Mesenchymal stem cell (in vitro differentiated cells and primary cell): ENCODE data around the gene CSK.
A peak's percentile ranks its signal among the peaks of the same experiment; 100 is the strongest.

Source experiments
- DNase-seq: peaks from one replicate; pipeline ENCODE4 v3.0.0-alpha.2; 2013
- H2AFZ ChIP-seq: one replicate; pipeline ENCODE4 v1.6.1; 2013; ENCODE audit warnings: low read depth, mild to moderate bottlenecking, control low read depth, inconsistent platforms, low read length, moderate library complexity
- H2AK5ac ChIP-seq: 2 replicates; pipeline ENCODE4 v1.6.1; 2013; ENCODE audit warnings: low read length, moderate library complexity, mild to moderate bottlenecking, inconsistent platforms; ENCODE audit not compliant: severe bottlenecking
- H2BK120ac ChIP-seq: one replicate; pipeline ENCODE4 v1.6.1; 2013; ENCODE audit warnings: low read depth, mild to moderate bottlenecking, inconsistent platforms, low read length, moderate library complexity
- H2BK12ac ChIP-seq, 2 experiments: one replicate each; pipeline ENCODE4 v1.6.1; 2013; ENCODE audit warnings: inconsistent platforms in 2 of 2, low read length in 2 of 2, mild to moderate bottlenecking in 2 of 2, moderate library complexity in 2 of 2, control low read depth in 1 of 2
- H2BK15ac ChIP-seq: one replicate; pipeline ENCODE4 v1.6.1; 2013; ENCODE audit warnings: mild to moderate bottlenecking, low read depth, inconsistent platforms; ENCODE audit not compliant: poor library complexity, severe bottlenecking
- H2BK5ac ChIP-seq: 2 replicates; pipeline ENCODE4 v1.6.1; 2013; ENCODE audit warnings: low read depth, mild to moderate bottlenecking, low read length, control low read depth, inconsistent platforms; ENCODE audit not compliant: poor library complexity, severe bottlenecking
- H3K14ac ChIP-seq, 2 experiments: one replicate each; pipeline ENCODE4 v1.6.1; 2013; ENCODE audit warnings: inconsistent platforms in 2 of 2, low read length in 2 of 2, control low read depth in 1 of 2, mild to moderate bottlenecking in 1 of 2, moderate library complexity in 1 of 2
- H3K18ac ChIP-seq, 2 experiments: one replicate each; pipeline ENCODE4 v1.6.1; 2013; ENCODE audit warnings: inconsistent platforms in 2 of 2, low read length in 2 of 2, control low read depth in 1 of 2, low read depth in 1 of 2, mild to moderate bottlenecking in 1 of 2
- H3K23ac ChIP-seq, 2 experiments: one replicate each; pipeline ENCODE4 v1.6.1; 2013; ENCODE audit warnings: inconsistent platforms in 2 of 2, low read length in 2 of 2, mild to moderate bottlenecking in 2 of 2, moderate library complexity in 2 of 2, control low read depth in 1 of 2
- H3K27ac ChIP-seq: 2 replicates; pipeline ENCODE4 v1.5.1; 2013; ENCODE audit warnings: mild to moderate bottlenecking, moderate library complexity, low read length, control low read depth, inconsistent platforms; ENCODE audit not compliant: poor library complexity, severe bottlenecking
- H3K27me3 ChIP-seq, 2 experiments: 2 replicates each; pipeline versions ENCODE4 v1.6.1 to v1.7.0; 2013; ENCODE audit warnings: low read length in 2 of 2, mild to moderate bottlenecking in 2 of 2, moderate library complexity in 2 of 2, control low read depth in 1 of 2, inconsistent platforms in 1 of 2; ENCODE audit not compliant: control insufficient read depth in 1 of 2, insufficient read depth in 1 of 2
- H3K36me3 ChIP-seq, 2 experiments: 2 replicates each; pipeline versions ENCODE4 v1.6.1 to v1.7.0; 2013; ENCODE audit warnings: low read length in 2 of 2, control low read depth in 1 of 2, inconsistent platforms in 1 of 2, low read depth in 1 of 2, mild to moderate bottlenecking in 1 of 2; ENCODE audit not compliant: insufficient read depth in 2 of 2, control insufficient read depth in 1 of 2
- H3K4ac ChIP-seq, 2 experiments: one replicate each; pipeline ENCODE4 v1.6.1; 2013; ENCODE audit warnings: inconsistent platforms in 2 of 2, low read length in 2 of 2, mild to moderate bottlenecking in 2 of 2, moderate library complexity in 2 of 2, control low read depth in 1 of 2, low read depth in 1 of 2
- H3K4me1 ChIP-seq: 2 replicates; pipeline ENCODE4 v1.6.1; 2013; ENCODE audit warnings: low read depth, low read length, control low read depth; ENCODE audit not compliant: control insufficient read depth, insufficient read depth
- H3K4me2 ChIP-seq: 2 replicates; pipeline ENCODE4 v1.6.1; 2013; ENCODE audit warnings: low read length, mild to moderate bottlenecking, inconsistent platforms; ENCODE audit not compliant: poor library complexity, severe bottlenecking
- H3K4me3 ChIP-seq, 2 experiments: 2 replicates each; pipeline versions ENCODE4 v1.5.1 to v1.7.0; 2013; ENCODE audit warnings: low read length in 2 of 2, mild to moderate bottlenecking in 2 of 2, control low read depth in 1 of 2, low read depth in 1 of 2; ENCODE audit not compliant: insufficient read depth in 1 of 2
- H3K79me1 ChIP-seq: replicated peaks from 2 replicates; pipeline ENCODE4 v1.6.1; 2013; ENCODE audit warnings: mild to moderate bottlenecking, control low read depth, low read length, inconsistent platforms; ENCODE audit not compliant: poor library complexity, severe bottlenecking
- H3K9ac ChIP-seq: 2 replicates; pipeline ENCODE4 v1.7.0; 2013; ENCODE audit warnings: mild to moderate bottlenecking, low read length, moderate library complexity
- H3K9me3 ChIP-seq: 2 replicates; pipeline ENCODE4 v1.7.0; 2013; ENCODE audit warnings: mild to moderate bottlenecking, low read length; ENCODE audit not compliant: control insufficient read depth
- H4K8ac ChIP-seq: one replicate; pipeline ENCODE4 v1.6.1; 2013; ENCODE audit warnings: inconsistent platforms, mild to moderate bottlenecking, low read length, moderate library complexity
- H4K91ac ChIP-seq: one replicate; pipeline ENCODE4 v1.6.1; 2013; ENCODE audit warnings: mild to moderate bottlenecking, low read length, inconsistent platforms
- WGBS: methylation state at CpG from one replicate; pipeline ENCODE4 v1.1.7; 2013; ENCODE audit warnings: mixed read lengths; 5-methylcytosine and 5-hydroxymethylcytosine counted together

Gene CSK

GRCh38 chr15:74820056-74820455 is 38.2 kb downstream of the CSK start:
- Histone ChIP-seq H3K4me3 (no peak overlapping the region), H2BK12ac (no peak overlapping the region), H3K14ac (no peak overlapping the region), H3K4me1 (peaks cover 19% of the 10 kb centered on the region), H3K27ac (no peak overlapping the region), H3K79me1 (no peaks in the 10 kb centered on the region), H3K4me2 (no peak overlapping the region), H3K23ac (no peak overlapping the region), H3K4ac (no peak overlapping the region), H2AK5ac (no peak overlapping the region), H2BK120ac (no peak overlapping the region), H3K18ac (no peak overlapping the region), H4K8ac (no peak overlapping the region), H3K36me3 (no peaks in the 10 kb centered on the region), H2AFZ (no peak overlapping the region), H4K91ac (no peak overlapping the region), H3K9ac (no peak overlapping the region), H3K9me3 (no peaks in the 10 kb centered on the region), H2BK5ac (no peak overlapping the region), H3K27me3 (peaks cover 23 to 46% of the 10 kb centered on the region in 2 experiments), H2BK15ac (no peak overlapping the region)
- DNase-seq: no peak
- 91% methylated on average over 5 of the region's 5 CpGs for WGBS

DNA sequence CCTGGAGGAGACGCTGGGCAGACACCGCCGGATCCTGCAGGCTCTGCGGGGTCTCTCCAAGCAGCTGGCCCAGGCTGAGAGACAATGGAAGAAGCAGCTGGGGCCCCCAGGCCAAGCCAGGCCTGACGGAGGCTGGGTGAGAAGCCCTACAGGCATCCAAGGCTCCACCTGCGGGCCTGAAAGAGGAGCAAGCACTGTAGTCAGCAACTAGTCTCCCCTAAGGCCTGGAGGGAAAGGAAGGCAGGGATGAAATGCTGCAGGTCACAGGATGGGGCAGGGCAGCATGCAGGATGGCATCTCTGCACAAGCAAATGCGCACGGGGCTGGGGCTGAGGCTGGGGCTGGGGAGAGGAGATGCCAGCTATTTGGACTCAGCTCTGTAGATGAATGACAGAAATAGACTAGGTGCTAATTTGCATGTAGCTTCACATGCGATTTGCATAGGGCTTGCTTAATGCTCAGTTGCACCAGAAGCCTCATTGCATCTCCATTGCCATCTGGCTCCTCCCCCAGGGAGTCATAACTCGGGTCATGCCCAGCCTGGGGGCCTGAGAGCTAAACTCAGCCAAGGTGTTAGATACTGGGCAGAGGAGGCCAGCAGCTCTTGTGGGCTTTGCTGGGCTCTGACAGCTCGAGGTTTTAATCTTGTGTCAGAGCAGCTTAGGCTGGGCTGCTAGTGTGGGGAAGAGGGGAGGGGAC is 39.4 kb downstream of the CSK start:
- Histone ChIP-seq H3K27ac (no peak overlapping the region), H3K14ac (no peak overlapping the region), H4K91ac (no peak overlapping the region), H3K36me3 (no peaks in the 10 kb centered on the region), H3K18ac (no peak overlapping the region), H3K27me3 (peaks cover 34 to 55% of the 10 kb centered on the region in 2 experiments), H2BK5ac (no peak overlapping the region), H3K9me3 (no peaks in the 10 kb centered on the region), H3K4ac (no peak overlapping the region), H3K9ac (no peak overlapping the region), H3K23ac (no peak overlapping the region), H2BK120ac (no peak overlapping the region), H2BK12ac (no peak overlapping the region), H3K4me3 (no peak overlapping the region), H2AK5ac (no peak overlapping the region), H3K79me1 (no peaks in the 10 kb centered on the region), H3K4me2 (no peak overlapping the region), H3K4me1 (peaks cover 20% of the 10 kb centered on the region), H4K8ac (no peak overlapping the region), H2BK15ac (no peak overlapping the region), H2AFZ (no peak overlapping the region)
- DNase-seq: peak; percentile 14
- 78% methylated on average over 10 of the region's 11 CpGs for WGBS

DNA sequence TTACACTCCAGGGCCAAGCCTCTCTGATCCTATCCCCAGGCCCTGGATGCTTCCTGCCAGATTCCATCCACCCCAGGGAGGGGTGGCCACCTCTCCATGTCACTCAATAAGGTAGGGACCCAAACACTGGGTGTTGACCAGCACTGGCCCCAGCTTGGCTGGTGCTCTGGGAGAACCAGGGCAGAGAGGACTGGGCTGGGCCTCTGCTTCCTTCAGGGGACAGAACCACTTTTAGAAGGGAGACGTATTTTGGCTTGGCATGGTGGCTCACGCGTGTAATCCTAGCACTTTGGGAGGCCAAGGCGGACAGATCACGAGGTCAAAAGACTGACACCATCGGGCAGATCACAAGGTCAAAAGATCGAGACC is 39.9 kb downstream of the CSK start:
- no peak for DNase-seq
- Histone ChIP-seq H2BK120ac (no peak overlapping the region), H2AK5ac (no peak overlapping the region), H3K36me3 (no peaks in the 10 kb centered on the region), H3K4me1 (peaks cover 22% of the 10 kb centered on the region), H2BK12ac (no peak overlapping the region), H4K91ac (no peak overlapping the region), H3K4me2 (no peak overlapping the region), H3K9me3 (no peaks in the 10 kb centered on the region), H3K4ac (no peak overlapping the region), H2BK5ac (no peak overlapping the region), H3K4me3 (no peak overlapping the region), H3K23ac (no peak overlapping the region), H3K14ac (no peak overlapping the region), H3K79me1 (no peaks in the 10 kb centered on the region), H3K9ac (no peak overlapping the region), H3K27me3 (peaks cover 38 to 57% of the 10 kb centered on the region in 2 experiments), H3K18ac (no peak overlapping the region), H4K8ac (no peak overlapping the region), H2BK15ac (no peak overlapping the region), H3K27ac (no peak overlapping the region), H2AFZ (no peak overlapping the region)
- 96% methylated on average over 6 of the region's 7 CpGs for WGBS

GRCh38 chr15:74822233-74822632 is 40.4 kb downstream of the CSK start:
- Histone ChIP-seq H4K91ac (no peak overlapping the region), H2BK120ac (no peak overlapping the region), H2BK5ac (no peak overlapping the region), H3K36me3 (no peaks in the 10 kb centered on the region), H3K4me3 (no peak overlapping the region), H4K8ac (no peak overlapping the region), H3K9ac (no peak overlapping the region), H2BK15ac (no peak overlapping the region), H3K27ac (no peak overlapping the region), H3K79me1 (no peaks in the 10 kb centered on the region), H3K9me3 (no peaks in the 10 kb centered on the region), H3K4me2 (no peak overlapping the region), H3K14ac (no peak overlapping the region), H3K4me1 (peaks cover 20% of the 10 kb centered on the region), H2AFZ (no peak overlapping the region), H3K4ac (no peak overlapping the region), H2AK5ac (no peak overlapping the region), H3K18ac (no peak overlapping the region), H3K27me3 (peaks cover 43 to 61% of the 10 kb centered on the region in 2 experiments), H3K23ac (no peak overlapping the region), H2BK12ac (no peak overlapping the region)
- WGBS: 78% methylated on average over 3 of the region's 4 CpGs
- DNase-seq: no peak
